GM21381 (cell line): Measurements from ENCODE around the gene LRP4.

ENCODE experiments used
- ATAC-seq: cut with Tn5 transposase; IDR thresholded peaks from one replicate; pipeline ENCODE4 v1.9.1; 2021; ENCODE audit warnings: mild to moderate bottlenecking, moderate library complexity; ENCODE audit not compliant: unreplicated experiment

The LRP4 gene

DNA sequence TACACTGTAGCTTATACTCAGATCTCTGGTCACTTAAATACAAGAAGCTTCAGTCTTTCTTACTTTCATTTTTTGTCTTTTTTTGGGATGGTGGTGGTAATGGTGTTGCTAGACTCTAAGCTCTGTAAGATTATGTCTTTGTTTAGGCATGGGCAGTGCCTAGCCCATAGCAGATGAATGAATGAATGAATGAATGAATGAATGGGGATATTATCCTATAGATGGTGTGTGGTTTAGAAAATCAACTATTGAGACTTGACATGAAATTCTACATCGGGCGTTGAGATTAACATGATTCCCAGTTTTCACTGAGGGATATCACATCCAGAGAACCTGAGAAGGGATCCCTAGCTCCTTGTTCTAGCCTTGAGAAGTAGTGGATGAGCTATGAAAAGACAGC lies 62.5 kb downstream of the LRP4 start:
- ATAC-seq = no peak

DNA sequence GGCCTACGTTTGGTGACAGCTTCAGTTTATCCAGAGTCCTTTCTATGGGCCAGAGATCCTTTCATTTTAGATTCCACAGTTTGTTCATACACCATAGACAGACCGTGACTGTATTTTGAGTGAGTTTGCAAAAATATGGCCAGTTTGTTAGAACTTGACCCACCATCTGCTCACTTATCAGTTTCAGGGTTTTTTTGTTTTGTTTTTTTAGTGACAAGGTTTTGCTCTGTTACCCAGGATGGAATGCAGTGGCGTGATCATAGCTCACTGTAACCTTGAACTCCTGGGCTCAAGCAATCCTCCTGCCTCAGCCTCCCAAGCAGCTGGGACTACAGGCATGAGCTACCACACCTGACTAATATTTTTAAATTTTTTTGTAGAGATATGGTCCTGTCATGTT lies 63.2 kb downstream of the LRP4 start:
- ATAC-seq = no peak

- ATAC-seq = no peak
Observed at GRCh38 chr11:46850829-46851380, 67.4 kb downstream of the LRP4 start.

GRCh38 chr11:46849631-46850030 lies 68.7 kb downstream of the LRP4 start:
- no peak for ATAC-seq

GRCh38 chr11:46846510-46846830 lies 71.9 kb downstream of the LRP4 start:
- ATAC-seq = no peak

GRCh38 chr11:46845740-46846509 lies 72.4 kb downstream of the LRP4 start, which contains the start of gene CKAP5:
Gene CKAP5, minus strand, starts transcription at chr11:46846280. Its CDS starts 25,049 bp downstream, at chr11:46821231.
- ATAC-seq = peak; percentile 90

- ATAC-seq = no peak
Observed at GRCh38 chr11:46845440-46845739, 73.0 kb downstream of the LRP4 start.

DNA sequence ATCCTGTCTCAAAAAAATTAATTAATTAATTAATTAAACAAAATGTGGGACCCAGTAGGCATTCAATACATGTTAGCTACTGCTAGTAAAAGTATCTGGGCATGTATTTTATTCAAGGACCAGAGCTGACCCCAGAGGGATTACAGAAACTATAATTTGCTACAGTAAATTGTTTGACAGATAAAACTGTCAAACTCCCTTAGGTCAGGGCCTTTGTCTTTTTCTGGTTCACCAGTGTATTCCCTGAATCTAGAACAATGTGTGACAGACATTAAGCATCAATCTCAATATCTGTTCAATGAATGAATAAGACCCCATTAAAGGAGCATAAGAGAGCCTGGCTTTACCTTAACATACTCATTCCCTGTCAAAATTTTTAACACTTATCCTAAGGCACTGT lies 78.2 kb downstream of the LRP4 start:
- no peak for ATAC-seq

GRCh38 chr11:46838501-46838900 lies 79.8 kb downstream of the LRP4 start:
- no peak for ATAC-seq

- ATAC-seq = no peak
Observed at GRCh38 chr11:46837860-46838259, 80.5 kb downstream of the LRP4 start.

DNA sequence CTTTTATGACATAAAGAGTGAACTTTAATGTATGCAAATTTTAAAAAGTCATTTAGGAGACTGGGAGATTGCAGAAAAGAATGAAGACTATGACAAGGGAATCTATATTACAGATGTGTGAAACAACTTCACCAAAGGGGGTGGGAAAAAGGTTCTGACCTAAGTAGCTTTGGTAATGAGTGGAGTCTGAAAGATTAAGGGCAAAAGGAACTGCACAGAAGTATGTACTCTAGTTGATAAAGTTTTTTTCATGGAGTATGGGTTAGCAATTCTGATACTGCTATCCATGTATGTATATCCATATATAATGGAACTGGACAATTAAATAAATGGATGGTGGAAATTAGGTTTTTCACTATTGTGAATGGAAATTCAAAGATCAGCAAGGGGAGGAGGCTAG lies 81.5 kb downstream of the LRP4 start:
- ATAC-seq = no peak

GRCh38 chr11:46836431-46836830 lies 81.9 kb downstream of the LRP4 start:
- no peak for ATAC-seq

DNA sequence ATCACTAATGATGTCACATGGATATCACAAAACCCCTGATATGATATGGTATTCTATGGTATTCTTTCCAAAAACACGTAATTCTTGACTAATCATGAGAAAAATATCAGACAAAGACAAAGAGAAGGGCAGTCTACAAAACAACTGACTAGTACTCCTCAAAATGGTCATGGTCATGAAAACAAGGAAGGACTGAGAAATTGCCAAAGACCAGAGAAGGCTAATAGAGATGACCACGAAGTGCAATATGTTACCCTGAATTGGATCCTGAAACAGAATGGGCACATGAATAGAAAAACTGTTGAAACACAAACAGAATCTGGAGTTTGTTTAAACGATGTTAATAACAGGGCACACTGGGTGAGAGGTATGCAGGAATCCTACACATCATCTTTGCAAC lies 82.5 kb downstream of the LRP4 start:
- ATAC-seq = no peak

DNA sequence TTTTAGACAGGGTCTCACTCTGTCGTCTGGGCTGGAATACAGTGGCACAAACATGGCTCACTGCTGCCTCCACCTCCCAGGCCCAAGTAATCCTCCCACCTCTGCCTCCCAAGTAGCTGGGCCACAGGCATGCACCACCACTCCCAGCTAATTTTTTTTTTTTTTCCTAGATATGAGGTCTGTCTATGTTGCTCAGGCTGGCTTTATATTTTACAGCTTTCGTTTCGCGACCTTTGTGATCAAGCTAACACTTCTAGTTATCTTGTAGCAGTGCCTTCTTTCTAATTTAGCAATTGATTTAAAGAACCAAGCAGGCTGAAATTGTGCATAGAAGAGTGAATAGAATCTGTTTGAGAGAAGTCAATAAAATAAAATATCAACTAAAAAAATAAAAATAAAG lies 83.5 kb downstream of the LRP4 start:
- no peak for ATAC-seq

GRCh38 chr11:46832511-46833214 lies 85.7 kb downstream of the LRP4 start:
- no peak for ATAC-seq

DNA sequence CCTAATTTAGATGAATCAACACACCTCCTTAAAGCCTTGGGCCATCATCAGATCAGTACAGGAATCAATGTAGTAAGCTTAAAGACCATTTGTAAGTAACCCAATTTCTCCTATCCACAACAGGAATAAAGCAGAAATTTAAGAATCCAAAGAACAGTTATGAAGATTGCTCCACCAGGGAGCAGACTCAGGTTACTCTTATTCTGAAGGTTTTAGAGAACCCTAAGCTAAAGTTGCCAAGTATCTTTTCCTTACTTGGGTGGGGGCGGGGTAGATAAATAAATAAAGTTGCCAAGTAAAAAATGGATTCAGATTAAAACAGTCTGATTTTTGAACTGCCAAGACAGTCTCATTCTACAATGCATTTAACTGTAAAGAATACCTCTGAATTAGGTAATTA lies 90.4 kb downstream of the LRP4 start:
- no peak for ATAC-seq

DNA sequence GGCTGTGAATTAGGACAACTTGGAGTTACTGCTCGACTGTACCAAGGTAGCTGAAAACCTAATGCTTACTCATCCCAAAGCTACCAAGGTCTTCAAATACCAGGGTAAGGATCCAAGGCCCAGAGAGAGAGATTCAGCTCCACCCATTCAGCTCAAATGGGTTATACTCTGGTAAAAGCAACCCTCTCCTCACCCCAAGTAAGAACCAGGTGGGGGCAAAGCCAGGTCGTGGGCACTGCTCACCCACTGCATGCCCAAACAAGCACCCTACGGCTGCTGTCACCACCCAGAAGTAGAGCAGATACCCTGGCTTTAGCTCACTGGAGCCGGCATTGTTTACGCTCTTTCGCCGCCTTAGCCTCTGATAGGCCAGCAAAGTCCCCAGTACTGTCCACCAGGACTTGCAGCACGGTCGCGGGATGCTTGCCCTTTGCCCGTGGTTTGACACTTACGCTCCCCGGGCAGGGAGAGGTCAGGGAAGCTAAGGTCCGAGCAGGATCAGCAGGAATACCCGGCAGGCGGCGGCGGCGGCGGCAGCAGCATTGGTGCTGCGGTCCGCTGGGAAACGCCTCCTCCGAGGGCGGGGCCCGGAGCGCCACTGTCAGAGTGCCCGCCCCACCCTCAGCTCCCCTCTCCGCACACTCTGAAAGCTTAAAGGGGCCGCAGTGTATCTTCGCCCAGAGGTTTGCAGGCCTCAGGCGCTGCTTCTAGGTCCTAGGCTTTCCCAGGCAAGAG lies 91.9 kb downstream of the LRP4 start:
- ATAC-seq = peak; percentile 96

DNA sequence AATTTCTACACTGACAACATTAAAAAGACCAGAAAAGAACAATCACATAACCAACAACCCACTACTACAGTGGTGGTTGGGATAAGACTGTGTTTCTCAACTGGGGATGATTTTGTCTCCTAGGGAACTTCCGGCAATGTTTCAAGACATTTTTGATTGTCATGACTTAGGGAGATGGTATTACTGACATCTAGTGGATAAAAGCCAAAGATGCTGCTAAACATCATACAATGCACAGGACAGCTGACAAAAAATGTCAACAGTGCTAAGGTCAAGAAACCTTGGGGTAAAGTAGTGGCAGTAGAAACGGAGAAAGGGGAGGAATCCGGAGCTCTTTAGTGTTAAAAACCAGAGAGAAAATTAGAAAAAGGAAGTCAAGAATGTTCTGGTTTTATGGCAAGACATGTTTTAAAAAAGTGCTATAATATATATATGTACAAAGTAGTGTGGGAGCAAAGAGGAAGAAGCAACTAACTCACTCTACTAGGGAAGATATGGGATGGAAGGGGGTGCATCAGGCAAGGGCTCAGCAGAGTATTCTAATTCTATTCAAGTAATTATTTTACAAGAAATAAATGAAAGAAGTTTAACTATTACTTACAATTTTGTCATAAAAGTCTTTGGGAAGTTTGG lies 109.4 kb downstream of the LRP4 start:
- no peak for ATAC-seq
